ENCODE measurements around the gene EIF4E.
A peak's percentile ranks its signal among the peaks of the same experiment; 100 is the strongest.
"Not testable (repeated sequence)": the region's sequence is repeated elsewhere in the genome, so short reads cannot be mapped to it uniquely, and the experiment has no call there.

Gene EIF4E, protein sequence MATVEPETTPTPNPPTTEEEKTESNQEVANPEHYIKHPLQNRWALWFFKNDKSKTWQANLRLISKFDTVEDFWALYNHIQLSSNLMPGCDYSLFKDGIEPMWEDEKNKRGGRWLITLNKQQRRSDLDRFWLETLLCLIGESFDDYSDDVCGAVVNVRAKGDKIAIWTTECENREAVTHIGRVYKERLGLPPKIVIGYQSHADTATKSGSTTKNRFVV

DNA sequence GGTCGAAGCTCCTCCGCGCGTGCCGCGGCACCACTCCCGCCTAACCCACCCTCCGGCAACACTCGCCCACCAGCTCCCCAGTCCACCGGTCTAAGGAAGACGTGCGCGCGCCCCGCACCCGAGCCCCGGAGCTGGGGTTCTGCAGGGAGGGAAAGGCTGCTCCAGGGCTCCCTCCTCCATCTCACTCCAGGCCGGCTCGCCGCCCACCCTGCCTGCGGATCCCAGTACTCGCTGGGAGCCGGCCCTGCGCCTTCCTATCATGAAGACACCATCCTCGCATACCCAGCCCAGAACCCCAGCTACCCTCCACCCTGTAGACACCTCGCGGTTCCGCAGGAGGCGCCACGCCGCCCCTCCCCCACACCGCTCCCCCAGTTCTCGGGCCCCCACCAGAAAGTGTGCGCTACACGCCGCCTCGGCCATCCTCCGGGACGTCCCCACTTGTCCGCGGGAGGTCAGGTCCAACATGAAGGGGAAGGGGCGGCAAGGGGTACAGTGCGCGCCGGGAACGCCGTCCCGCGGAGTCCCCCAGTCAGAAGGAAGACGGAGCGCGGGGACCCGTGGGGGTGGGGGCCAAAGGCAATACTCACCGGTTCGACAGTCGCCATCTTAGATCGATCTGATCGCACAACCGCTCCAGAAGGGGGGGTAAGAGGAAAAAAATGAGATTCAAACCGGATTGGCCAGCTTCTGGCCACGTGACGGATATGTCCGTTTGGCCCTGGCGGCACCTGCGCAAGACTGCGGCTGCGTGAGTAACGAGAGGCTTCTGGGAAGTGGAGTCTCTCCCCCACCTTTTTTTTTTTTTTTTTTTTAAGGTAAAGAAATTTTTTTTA is at the start of gene EIF4E:
Gene EIF4E, minus strand, starts transcription at position 629 of the 836 bp plus-strand sequence. Its CDS starts 21 bp downstream, at position 608.
- peak; percentile 99 for DNase-seq (ENCODE audit: low spot score)

DNA sequence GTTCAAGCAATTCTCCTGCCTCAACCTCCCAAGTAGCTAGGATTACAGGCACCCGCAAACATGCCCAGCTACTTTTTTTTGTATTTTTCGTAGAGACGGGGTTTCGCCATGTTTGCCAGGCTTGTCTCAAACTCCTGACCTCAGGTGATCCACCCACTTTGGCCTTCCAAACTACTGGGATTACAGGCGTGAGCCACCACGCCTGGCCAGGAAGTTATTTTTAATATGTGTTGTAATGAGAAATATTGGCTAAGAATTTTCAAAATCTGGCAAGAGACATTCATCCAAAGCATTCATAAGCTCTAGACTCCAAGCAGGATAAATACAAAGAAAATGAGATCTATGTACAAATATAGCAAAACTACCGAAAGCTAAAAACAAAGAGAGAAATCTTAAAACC is 48.6 kb upstream of the EIF4E start:
- DNase-seq (ENCODE audit: low spot score): no peak

DNA sequence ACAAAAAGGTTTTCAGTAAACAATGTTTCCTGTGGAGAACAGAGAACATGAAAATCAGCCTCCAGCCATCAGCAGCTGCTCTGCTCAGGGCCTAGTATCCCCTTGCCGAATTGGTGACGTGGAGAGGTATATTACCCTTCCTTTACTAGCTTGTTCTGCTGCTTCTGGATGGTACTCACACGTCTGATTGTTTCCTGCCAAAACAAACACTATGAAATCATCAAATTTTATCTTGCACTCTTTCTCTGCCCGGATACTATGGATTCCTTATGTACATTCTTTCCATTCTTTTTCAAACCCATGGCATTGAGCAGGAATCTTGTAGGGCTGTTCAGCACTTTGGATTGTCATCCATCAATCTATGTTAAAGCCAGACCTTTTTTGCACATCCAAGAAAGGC is 47.8 kb upstream of the EIF4E start:
- no peak for DNase-seq (ENCODE audit: low spot score)

DNA sequence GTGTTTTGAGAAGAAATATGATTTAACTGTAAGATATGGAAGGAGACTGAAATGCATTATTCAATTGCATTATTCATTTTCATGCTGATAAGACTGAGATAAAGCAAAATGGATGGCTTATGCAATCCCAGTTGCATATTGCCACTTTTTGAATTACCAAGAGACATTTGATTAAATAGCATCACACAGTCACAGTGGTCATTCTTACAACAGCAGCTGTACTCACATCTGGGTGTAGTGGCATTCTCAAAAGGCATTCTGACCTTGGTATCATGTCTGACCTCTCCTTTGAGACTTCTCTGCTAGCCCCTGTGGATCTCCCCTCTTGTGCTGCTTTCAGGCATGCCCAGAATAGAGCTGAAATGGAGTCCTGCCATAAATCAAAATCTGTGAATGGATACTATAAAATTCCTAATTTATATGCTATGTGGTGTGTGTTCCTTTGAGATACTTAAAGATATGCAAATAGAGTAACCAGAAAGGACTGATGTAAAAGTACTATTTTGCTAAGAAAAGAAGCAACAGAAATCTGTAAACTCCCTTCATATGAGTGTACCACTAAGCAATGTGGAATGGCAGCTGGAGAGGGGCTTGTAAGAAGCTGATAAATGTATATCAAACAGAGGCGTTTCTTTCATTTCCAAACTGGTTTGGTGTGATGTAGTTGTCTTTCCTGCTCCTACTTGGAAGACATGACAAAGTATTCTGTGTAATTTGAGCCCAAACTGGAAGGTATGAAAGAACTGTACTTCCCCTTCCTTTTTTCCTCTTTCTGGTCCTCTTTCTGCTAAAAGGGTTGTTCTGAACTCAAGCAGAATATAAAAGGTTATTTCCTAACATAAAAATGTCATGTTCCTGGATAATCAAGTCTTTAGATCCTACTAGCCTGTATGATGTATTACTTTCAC is 41.2 kb upstream of the EIF4E start:
- no peak for DNase-seq (ENCODE audit: low spot score)

DNA sequence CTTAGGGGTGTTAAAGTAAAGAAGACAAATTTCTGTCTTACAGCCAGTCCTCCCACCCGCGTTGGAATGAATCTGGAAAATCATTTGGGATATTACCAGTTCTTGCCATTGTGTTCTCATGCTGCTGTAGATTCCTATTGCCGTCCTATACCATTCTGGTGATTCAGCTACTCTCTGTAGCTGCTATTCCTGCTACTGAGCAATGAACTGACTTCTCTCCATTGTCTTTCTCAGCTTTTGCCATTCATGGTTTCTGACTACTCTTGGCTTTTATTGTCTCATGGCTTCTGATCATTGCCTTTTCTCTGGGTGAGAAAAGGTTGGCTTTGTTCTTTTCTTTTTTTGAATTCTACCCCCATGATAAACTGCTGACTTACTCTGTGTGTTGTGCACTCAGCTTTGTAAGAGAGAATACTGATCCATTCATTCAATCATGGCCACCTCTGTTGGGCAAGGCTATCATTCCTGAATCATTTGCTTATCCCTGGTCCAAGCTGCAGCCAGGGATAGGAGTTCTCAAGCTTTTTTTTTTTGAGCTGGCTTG is 38.9 kb upstream of the EIF4E start:
- DNase-seq (ENCODE audit: low spot score): no peak

DNA sequence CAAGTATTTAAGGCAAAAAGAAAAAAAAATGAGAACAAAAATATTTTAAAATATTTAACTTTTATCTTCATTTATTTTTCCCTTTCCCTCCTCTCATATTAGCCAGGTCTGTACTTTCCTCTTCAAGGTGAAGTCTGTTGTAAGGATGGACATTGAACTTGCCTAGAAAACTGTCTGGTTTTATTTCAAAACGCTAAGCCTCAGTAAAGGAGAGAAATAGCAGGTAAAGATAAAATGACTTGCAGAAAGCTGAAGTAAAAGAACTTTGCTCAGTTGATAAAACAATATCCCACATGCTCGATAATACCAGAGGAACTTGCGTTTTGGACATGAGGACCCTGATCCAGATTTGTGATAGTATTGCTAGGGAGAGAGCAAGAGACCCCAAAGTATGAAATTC is 38.0 kb upstream of the EIF4E start:
- DNase-seq (ENCODE audit: low spot score): no peak

DNA sequence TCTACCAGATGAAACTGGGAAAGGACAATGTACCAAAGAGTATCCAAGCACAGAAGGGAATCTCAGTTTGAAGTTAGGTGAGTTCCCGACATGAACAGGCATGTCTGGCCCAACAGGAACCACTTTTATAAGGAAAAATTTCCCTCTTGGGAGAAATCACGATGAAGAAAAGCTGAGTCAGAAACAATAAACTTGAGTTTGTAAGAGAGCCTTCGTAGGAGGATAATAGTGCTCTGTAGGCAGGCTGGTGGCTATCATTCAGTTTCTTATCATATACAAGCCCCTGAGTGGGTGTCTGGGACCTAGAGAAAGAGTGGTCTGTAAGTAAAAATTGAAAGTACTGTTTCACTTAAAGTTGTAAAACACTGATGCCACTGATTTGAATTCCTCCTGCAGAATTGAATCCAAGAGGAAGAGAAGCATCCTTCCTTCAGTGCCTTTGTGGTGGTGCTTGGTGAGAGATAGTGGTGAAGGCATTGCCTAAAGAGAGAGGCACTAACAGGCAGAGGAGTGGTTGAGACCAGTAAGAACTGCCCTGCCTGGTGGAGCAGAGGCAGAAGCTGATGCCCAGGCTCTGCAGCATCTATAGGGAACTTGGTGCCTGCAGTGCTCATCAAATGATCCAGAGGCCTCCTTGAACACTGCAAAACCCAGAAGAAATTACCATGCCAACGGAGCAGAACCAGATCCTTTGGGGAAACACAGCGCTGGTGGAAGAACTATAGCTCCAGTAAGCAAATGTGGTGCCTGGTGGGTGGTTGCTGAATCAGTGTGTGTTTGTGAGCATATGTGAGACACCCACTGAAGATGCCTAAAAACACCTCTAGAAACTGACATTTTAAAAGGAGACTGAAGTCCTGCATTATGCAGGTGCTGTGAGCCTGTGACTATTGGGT is 34.9 kb upstream of the EIF4E start:
- DNase-seq (ENCODE audit: low spot score): no peak

DNA sequence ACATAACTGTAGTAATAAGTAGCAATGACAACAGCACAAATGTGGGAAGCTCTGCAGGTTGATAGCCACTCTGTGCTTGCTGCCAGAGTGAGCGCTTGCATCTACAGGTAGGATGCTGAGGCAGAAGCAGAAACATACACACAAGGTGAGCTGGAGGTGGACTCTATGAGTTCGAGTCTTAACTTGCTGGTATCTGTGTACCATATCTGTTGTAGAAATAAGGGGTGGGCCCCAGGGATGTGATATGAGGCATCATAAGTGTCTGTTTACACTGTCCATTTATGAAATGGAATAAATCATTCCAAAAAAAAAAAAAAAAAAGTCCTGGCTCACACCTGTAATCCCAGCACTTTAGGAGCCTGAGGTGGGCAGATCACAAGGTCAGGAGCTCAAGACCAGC is 32.8 kb upstream of the EIF4E start:
- DNase-seq (ENCODE audit: low spot score): no peak

DNA sequence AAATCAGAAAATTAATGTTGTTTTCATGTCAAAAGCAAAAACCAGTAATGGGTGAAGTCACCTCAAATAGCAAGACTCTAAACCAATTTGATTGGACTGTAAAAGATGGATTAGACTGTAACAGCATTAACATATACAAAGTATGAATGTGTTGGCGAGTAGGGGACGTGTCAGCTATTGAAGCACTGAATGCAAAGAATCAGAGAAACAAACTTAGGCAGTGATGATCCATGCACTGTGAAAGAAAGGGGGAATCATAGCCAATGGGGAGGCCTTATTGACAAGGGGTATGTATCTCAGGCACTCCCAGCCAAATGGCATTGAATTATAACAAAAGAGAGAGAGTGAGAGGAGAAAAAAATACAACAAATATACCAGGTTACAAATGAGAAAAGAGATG is 30.5 kb upstream of the EIF4E start:
- no peak for DNase-seq (ENCODE audit: low spot score)

DNA sequence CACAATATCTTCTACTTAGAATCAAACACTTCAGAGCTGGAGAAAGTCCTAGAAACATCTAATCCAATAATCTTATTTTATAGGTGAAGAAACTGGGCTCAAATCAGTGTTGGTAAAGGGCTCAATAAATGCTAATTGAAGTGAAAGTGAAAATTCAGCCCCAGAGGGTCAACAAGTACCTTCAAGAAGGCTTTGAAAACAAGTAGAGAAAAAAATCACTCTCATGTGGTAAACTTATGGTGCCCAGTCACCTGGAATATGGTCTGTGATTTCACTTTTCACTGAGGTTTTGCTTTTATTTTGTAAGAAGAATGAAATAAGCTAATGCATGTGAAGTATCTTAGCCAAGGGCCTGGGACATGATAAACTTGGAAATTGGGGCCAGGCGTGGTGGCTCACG is 29.1 kb upstream of the EIF4E start:
- no peak for DNase-seq (ENCODE audit: low spot score)

DNA sequence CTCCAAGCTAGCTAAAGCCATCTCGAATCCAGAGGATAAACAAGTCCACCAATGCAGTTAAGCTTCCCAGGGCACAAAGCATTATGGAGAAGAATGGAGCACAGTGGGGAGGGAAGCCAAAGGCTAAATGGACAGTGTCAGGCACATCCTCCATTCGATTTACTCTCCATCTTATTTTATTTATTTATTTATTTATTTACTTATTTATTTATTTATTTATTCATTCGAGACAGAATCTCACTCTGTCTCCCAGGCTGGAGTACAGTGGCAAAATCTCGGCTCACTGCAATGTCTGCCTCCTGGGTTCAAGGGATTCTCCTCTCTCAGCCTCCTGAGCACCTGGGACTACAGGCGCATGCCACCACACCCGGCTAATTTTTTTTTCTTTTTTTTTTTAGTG is 26.3 kb upstream of the EIF4E start:
- DNase-seq (ENCODE audit: low spot score): no peak

DNA sequence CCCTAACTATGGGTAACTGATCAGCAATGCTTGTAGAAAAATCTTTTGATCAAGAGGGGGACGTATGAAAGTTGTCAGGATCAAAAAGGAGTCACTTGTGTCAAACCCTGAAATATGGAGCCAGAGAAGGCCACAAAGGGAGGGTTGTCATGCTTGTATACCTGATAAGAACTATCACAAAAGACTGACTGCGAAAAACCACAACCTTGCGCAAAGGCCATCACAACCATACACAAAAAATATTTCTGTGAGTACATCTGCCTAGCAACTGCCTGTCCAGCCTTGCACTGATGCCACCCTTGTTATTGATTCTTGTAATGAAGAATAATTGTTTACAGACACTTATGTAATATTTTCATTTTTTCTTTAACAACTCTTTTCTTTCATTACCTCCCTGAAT is 22.8 kb upstream of the EIF4E start:
- DNase-seq (ENCODE audit: low spot score): no peak

DNA sequence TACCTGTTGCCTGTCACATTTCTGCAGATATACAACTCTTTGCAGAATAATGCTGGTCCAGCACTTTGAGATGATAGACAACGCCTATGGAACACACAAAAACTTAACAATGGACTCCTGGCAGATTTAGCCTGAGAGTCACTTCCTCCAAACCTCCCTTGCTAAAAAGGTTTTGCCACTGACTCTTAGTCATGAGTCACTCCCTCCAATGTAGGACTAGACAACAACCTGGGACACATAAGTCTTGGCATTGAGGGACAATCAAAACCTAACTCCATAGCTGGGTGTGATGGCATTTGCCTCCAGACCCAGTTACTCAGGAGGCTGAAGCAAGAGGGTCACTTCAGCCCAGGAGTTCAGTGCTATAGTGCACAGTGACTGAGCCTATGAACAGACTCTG is 22.0 kb upstream of the EIF4E start:
- DNase-seq (ENCODE audit: low spot score): no peak

DNA sequence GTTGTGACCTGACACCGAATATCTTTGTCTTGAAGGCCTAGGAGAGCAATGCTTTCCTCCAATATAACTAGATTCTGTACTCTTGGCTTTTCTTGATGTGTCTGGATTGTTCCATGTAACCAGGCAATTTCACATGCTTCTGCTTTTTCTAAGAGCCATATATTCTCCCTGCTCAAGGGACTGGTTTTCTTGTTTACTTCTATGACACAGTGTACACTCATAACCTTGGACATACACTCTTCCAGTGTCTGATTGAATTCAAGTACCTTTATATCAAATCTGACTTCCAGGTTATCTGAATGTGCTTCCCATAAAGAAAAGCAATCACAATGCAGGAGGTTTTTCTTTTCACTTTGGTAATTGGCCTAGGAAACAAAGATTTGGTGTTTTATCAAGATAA is 17.4 kb upstream of the EIF4E start:
- DNase-seq (ENCODE audit: low spot score): no peak

DNA sequence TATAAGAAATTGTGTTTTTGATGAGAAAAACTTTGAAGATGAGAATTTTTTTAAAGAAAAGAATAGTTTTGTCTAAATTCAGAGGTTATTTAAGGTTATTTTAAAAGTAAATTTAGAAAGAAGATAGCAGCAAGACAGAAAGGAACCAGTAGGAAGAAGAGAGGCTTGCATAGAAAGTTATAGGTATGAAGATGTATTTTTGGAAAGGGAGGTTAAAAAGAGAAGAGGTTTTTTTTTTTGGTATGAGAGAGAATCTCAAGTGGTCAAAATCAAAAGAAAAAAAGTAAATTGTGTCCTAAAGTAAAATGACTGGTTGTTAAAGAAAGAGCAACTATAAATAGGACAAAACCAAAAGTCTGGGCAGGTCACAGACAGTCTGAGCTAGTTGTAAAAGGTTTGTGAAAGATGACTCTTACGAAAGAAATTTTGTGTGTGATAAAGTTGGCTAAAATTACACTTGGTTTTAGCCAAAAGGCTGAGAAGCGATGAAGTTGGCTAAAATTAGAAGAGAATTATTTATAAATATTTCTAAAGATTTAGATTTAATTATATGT is 16.4 kb upstream of the EIF4E start:
- DNase-seq (ENCODE audit: low spot score): no peak

DNA sequence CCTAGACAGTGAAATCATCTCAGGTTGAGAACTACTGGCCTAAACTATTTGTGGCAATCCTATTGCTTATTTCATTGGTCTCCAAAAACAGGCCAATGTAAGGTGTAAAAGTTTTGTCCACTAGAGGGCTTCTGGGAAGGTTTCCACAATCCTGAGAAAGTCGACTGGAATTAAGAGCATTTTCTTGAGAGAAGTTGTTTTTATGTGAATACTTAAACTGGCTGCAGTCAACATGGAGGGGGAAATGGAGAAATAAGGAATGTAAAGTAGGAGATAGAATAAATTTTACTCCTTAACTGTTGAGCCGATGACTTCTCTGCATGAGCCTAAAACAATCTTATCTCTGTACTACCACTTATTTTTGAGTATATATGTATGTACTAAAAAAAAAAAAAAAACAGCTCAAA is 11.0 kb upstream of the EIF4E start:
- DNase-seq (ENCODE audit: low spot score): peak; percentile 47

DNA sequence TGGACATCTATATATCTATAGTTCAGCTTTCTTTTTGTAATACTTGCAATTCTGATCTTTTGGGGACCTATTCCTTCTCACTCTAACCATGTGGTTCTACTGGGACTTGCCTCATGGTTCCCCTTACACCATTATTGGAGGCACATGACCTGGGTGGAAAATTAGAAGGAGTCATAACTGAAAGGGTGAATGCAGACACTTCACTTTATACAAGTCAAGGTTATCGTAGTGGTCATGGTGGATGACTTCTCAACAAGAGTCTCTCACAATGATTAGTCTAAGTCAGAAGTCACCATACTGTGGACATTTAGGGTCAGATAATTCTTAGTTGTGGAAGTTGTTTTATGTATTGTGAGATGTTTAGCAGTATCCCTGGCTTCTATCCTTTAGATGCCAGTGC is 10.5 kb upstream of the EIF4E start:
- DNase-seq (ENCODE audit: low spot score): no peak

DNA sequence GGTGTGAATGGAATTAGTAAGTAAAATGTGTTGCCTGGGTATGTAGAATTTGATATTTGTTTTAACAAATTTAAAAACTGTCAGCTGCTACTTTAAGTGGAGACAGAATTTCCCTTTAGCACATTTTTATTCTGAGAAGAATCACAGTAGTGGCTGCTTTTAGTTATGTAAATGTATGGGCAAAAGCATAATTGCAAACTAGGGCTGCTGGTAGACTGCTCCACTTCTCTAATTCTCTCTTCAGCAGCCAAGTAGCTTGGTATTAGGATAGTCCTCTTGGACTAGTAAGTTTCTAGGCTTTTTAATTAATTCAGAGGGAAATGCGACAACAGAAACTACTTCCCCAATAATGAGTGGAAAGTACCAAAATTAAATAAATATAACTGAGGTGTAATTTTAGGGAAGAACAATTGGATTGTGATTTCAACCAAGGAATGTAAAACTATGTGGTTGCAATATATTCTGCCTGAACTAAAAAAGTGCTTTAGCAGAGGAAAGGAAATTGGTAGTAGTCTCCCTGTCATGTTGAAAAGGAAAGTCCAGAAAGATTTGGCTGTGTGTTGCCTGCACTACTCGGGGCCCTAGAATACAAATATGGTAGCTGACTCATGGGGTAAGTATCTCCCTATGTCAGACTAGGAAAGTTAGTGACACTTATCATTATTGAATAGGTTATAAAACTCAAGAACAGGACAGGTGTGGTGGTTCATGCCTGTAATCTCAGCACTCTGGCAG is 9.2 kb upstream of the EIF4E start:
- DNase-seq (ENCODE audit: low spot score): no peak

DNA sequence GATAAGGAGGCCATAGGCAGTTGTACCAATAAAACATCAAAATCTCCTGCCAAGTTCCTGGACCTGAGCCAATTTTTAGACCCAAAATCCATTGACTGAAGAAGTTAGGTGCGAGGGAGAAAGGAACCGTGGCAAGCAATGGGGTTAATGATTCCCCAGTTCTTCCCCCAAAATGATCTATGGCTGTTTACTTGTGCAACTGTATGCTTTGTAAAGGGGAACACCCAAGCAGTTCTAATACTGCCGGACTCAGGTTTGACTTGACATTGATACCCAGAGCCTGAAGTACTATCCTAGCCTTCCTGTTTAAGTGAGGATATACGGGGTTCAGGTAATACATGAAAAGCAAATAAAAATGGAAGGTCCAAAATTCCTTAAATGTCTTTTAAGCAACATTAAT is 6.7 kb upstream of the EIF4E start:
- DNase-seq (ENCODE audit: low spot score): no peak

DNA sequence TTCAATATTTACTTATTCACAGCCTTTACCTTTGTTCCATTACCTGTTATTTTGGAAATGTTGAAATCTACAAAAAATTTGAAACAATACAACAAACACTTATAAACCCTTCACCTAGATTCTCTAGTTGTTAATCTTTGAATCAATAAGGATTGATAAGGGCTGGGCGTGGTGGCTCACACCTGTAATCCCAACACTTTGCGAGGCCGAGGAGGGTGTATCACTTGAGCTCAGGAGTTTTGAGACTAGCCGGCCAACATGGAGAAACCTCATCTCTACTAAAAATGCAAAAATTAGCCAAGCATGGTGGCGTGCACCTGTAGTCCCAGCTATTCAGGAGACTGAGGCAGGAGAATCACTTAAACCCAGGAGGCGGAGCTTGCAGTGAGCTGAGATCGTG is 5.9 kb upstream of the EIF4E start:
- DNase-seq (ENCODE audit: low spot score): not testable (repeated sequence)

Measured in CD4-positive, alpha-beta T cell treated with Interleukin-2 at 100 ng/mL for 4 hours (primary cell).